HepG2 (cell line): Measurements from ENCODE around the gene SAMD8.

Source experiments
- CREB3 ChIP-seq: sonication (generic); formaldehyde crosslinking; IDR thresholded peaks from 2 replicates; pipeline ENCODE4 v1.5.0; 2020; ENCODE audit warnings: missing genetic modification reagents
- EZH2 ChIP-seq: conservative IDR thresholded peaks from 2 replicates; pipeline ENCODE4 v1.6.1; 2012; ENCODE audit warnings: mild to moderate bottlenecking, low read depth, low read length, moderate library complexity
- GTF2F1 ChIP-seq: fragments of 150-350 bp; IDR thresholded peaks from 2 replicates; pipeline ENCODE4 v1.6.1; 2014; ENCODE audit warnings: low read length
- IKZF1 ChIP-seq: fragments of 450-650 bp; IDR thresholded peaks from 2 replicates; pipeline ENCODE4 v1.7.1; 2016
- RBAK ChIP-seq: sonication (generic); formaldehyde crosslinking; IDR thresholded peaks from 2 replicates; pipeline ENCODE4 v1.5.1; 2020; ENCODE audit warnings: mild to moderate bottlenecking, missing genetic modification reagents
- ZNF121 ChIP-seq: sonication (generic); formaldehyde crosslinking; IDR thresholded peaks from 2 replicates; pipeline ENCODE4 v1.5.0; 2020; ENCODE audit warnings: mild to moderate bottlenecking, missing genetic modification reagents
- ZNF619 ChIP-seq: sonication (generic); formaldehyde crosslinking; IDR thresholded peaks from 2 replicates; pipeline ENCODE4 v1.4.0; 2020; ENCODE audit warnings: mild to moderate bottlenecking, missing genetic modification reagents
- TF ChIP-seq, protein P1 (sequence below): sonication (generic); formaldehyde crosslinking; IDR thresholded peaks from 2 replicates; pipeline ENCODE4 v1.5.0; 2020; ENCODE audit warnings: mild to moderate bottlenecking, missing genetic modification reagents, moderate library complexity
- TF ChIP-seq, protein P2 (sequence below): sonication (generic); formaldehyde crosslinking; conservative IDR thresholded peaks from 2 replicates; pipeline ENCODE4 v1.4.0; 2020; ENCODE audit warnings: mild to moderate bottlenecking, missing genetic modification reagents, moderate library complexity

DNA sequence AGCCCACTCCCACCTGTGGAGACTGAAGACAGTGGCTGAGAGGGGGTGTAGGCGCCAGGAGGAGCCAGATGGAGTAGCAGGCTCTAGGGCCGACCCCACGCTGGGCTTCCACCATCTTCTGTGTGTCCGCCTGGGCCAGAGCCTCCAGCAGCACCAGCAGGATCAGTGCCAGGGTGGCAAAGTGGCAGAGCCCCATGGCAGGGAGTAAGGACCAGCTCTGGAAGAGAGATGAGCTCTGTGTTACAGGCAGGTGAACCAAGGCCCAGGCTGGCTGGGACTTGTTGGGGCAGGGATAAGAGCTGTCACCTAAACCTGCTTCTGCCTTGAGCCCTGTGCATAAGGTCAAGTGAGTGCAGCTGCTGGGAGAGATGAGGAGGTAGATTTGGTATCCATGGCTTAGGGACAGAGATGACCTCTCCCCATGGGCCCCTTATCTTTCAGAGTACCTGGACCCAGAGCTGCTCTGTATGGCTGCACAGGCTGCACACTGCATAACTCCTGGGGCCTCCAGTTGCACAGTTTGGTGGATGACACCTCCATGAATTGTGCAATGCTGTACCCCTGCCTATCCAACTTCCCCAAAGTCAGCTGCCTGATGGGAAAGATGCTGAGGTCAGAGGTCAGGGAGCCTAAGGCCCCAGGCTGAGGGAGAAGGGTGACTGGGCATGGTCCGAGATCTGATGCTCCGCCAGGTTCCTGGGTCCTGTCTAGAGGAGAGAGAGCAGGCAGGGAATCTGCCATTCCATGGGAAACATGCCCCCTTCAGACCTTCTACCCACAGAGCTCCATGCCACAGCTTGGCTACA lies 7.4 kb upstream of the SAMD8 start:
- TF ChIP-seq, protein P1, sequence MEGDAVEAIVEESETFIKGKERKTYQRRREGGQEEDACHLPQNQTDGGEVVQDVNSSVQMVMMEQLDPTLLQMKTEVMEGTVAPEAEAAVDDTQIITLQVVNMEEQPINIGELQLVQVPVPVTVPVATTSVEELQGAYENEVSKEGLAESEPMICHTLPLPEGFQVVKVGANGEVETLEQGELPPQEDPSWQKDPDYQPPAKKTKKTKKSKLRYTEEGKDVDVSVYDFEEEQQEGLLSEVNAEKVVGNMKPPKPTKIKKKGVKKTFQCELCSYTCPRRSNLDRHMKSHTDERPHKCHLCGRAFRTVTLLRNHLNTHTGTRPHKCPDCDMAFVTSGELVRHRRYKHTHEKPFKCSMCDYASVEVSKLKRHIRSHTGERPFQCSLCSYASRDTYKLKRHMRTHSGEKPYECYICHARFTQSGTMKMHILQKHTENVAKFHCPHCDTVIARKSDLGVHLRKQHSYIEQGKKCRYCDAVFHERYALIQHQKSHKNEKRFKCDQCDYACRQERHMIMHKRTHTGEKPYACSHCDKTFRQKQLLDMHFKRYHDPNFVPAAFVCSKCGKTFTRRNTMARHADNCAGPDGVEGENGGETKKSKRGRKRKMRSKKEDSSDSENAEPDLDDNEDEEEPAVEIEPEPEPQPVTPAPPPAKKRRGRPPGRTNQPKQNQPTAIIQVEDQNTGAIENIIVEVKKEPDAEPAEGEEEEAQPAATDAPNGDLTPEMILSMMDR = no peak
- TF ChIP-seq, protein P2, sequence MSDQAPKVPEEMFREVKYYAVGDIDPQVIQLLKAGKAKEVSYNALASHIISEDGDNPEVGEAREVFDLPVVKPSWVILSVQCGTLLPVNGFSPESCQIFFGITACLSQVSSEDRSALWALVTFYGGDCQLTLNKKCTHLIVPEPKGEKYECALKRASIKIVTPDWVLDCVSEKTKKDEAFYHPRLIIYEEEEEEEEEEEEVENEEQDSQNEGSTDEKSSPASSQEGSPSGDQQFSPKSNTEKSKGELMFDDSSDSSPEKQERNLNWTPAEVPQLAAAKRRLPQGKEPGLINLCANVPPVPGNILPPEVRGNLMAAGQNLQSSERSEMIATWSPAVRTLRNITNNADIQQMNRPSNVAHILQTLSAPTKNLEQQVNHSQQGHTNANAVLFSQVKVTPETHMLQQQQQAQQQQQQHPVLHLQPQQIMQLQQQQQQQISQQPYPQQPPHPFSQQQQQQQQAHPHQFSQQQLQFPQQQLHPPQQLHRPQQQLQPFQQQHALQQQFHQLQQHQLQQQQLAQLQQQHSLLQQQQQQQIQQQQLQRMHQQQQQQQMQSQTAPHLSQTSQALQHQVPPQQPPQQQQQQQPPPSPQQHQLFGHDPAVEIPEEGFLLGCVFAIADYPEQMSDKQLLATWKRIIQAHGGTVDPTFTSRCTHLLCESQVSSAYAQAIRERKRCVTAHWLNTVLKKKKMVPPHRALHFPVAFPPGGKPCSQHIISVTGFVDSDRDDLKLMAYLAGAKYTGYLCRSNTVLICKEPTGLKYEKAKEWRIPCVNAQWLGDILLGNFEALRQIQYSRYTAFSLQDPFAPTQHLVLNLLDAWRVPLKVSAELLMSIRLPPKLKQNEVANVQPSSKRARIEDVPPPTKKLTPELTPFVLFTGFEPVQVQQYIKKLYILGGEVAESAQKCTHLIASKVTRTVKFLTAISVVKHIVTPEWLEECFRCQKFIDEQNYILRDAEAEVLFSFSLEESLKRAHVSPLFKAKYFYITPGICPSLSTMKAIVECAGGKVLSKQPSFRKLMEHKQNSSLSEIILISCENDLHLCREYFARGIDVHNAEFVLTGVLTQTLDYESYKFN (CRISPR knock-in tag) = no peak
- TF ChIP-seq CREB3 (CRISPR knock-in tag) (no peak), IKZF1 (no peak), ZNF121 (CRISPR knock-in tag) (no peak), RBAK (CRISPR knock-in tag) (no peak), GTF2F1 (no peak), ZNF619 (CRISPR knock-in tag) (no peak), EZH2 (no peak)
